ENCODE results near the gene EFCAB11. TPM values are rescaled to one million over a fixed set of nuclear protein-coding genes. Genes with fewer than 3 reads are reported as not detected.

The EFCAB11 gene
- total RNA-seq, 3 donors from 2014 or later (not counting 1 experiment from before 2014, with no cell fraction given), result 3.9 to 5.2 (median 4.0) TPM

GRCh38 chr14:89918721-89919120 is 35.8 kb downstream of the EFCAB11 start:
- H3K4me3 Mint-ChIP-seq, result no peak overlapping the region
- intact Hi-C loops (cut with micrococcal nuclease), result no loop called here

DNA sequence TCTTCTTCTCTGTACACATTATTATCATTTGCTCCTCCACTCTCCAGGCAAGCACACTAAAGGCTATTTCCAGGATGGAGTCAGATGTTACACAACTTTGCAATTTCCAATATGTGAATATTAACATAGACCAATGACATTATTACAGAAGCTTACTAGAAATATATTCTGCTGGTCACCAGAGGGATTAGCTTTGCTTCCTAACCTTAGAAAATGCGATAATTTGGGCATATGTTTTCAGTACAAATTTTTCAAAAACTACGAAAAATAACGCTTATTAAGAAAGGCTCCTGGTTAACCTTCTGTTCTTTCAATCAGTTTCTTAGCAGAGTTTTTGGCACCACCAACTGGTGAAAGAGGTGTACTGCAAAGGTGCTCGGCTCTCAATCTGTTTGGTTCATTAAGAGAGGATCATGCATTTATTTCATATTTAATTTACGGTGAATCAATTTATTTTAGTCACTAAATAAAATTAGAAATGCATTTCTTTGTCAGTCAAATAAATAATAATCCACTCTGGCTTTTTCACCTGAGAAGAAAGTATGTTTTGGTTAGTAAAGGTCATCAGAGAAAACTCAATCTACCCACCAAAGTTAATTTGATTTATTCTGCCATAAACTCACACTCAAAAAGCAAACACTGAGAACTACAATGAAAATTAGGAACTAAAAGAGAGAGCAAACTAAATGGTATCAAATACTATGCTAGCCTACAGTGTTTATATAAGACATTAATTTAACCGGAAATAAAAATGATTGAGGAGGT is 39.2 kb downstream of the EFCAB11 start:
- intact Hi-C loops (cut with micrococcal nuclease), result loop anchor here (1.0 kb wide), 3 partner anchors 738 to 888 kb away; no protein-coding TSS in a partner anchor
- DNase-seq (peak; percentile 40 to 79), ATAC-seq (peak; percentile 75 to 78 (median 77))
- peak; percentile 98 for TF ChIP-seq CTCF (IDR thresholded peaks at IDR 0.05)
- Histone ChIP-seq H3K4me3 (ENCODE audit: low read length) (no peak overlapping the region), H3K36me3 (ENCODE audit: control insufficient read depth, insufficient read depth, low read length) (no peaks in the 10 kb centered on the region), H3K27ac (ENCODE audit: low read length) (no peak overlapping the region), H3K9me3 (ENCODE audit: control insufficient read depth, insufficient read depth, low read length) (no peaks in the 10 kb centered on the region), H3K27me3 (ENCODE audit: control insufficient read depth, insufficient read depth, low read length) (no peaks in the 10 kb centered on the region), H3K4me1 (ENCODE audit: control insufficient read depth, insufficient read depth, low read length) (no peaks in the 10 kb centered on the region)
- H3K27ac Mint-ChIP-seq, result no peak overlapping the region
- H3K36me3 Mint-ChIP-seq, result no peaks in the 10 kb centered on the region
- 10% methylated on average over 4 of the region's 6 CpGs for WGBS (ENCODE audit: insufficient coverage)
- H3K9me3 Mint-ChIP-seq, result no peaks in the 10 kb centered on the region
- no peaks in the 10 kb centered on the region for H3K4me1 Mint-ChIP-seq
- H3K4me3 Mint-ChIP-seq, result no peak overlapping the region
- H3K27me3 Mint-ChIP-seq (ENCODE audit: low read depth in 2 of 2), result peaks cover 9 to 16% of the 10 kb centered on the region in 2 donors

More at GRCh38 chr14:89918721-89919120, 35.8 kb downstream of the EFCAB11 start:
- Histone ChIP-seq H3K4me1 (ENCODE audit: control insufficient read depth, insufficient read depth, low read length) (peaks cover 3% of the 10 kb centered on the region), H3K27me3 (ENCODE audit: control insufficient read depth, insufficient read depth, low read length) (no peaks in the 10 kb centered on the region), H3K9me3 (ENCODE audit: control insufficient read depth, insufficient read depth, low read length) (no peaks in the 10 kb centered on the region), H3K27ac (ENCODE audit: low read length) (no peak overlapping the region), H3K4me3 (ENCODE audit: low read length) (no peak overlapping the region), H3K36me3 (ENCODE audit: control insufficient read depth, insufficient read depth, low read length) (no peaks in the 10 kb centered on the region)
- Mint-ChIP-seq H3K4me1 (peaks cover 17 to 19% of the 10 kb centered on the region in 2 donors), H3K36me3 (no peaks in the 10 kb centered on the region), H3K27ac (no peak overlapping the region), H3K9me3 (no peaks in the 10 kb centered on the region), H3K27me3 (ENCODE audit: low read depth in 2 of 2) (no peaks in the 10 kb centered on the region)
- DNase-seq (no peak), ATAC-seq (no peak)
- TF ChIP-seq CTCF (IDR thresholded peaks at IDR 0.05), result no peak
- WGBS (ENCODE audit: insufficient coverage), result 100% methylated on average over 2 of the region's 2 CpGs

- no peaks in the 10 kb centered on the region for H3K4me1 Mint-ChIP-seq
- no peak overlapping the region for H3K4me3 ChIP-seq (ENCODE audit: low read length)
- TF ChIP-seq CTCF (IDR thresholded peaks at IDR 0.05), result no peak
- no peak overlapping the region for H3K27ac ChIP-seq (ENCODE audit: low read length)
- no peaks in the 10 kb centered on the region for H3K36me3 Mint-ChIP-seq
- no peaks in the 10 kb centered on the region for H3K36me3 ChIP-seq (ENCODE audit: control insufficient read depth, insufficient read depth, low read length)
- H3K9me3 ChIP-seq (ENCODE audit: control insufficient read depth, insufficient read depth, low read length), result no peaks in the 10 kb centered on the region
- WGBS (ENCODE audit: insufficient coverage), result 36% methylated on average over 9 of the region's 9 CpGs
- intact Hi-C loops (cut with micrococcal nuclease), result loop anchor here (5.0 kb wide), 1 partner anchor 1245 kb away; no protein-coding TSS in a partner anchor
- H3K4me3 Mint-ChIP-seq, result no peak overlapping the region
- ATAC-seq (no peak), DNase-seq (peak in 1 of 2 donors; percentile 3)
- H3K27ac Mint-ChIP-seq, result no peak overlapping the region
- H3K9me3 Mint-ChIP-seq, result no peaks in the 10 kb centered on the region
- no peaks in the 10 kb centered on the region for H3K4me1 ChIP-seq (ENCODE audit: control insufficient read depth, insufficient read depth, low read length)
- H3K27me3 ChIP-seq (ENCODE audit: control insufficient read depth, insufficient read depth, low read length), result no peaks in the 10 kb centered on the region
- H3K27me3 Mint-ChIP-seq (ENCODE audit: low read depth in 2 of 2), result peaks cover 9 to 17% of the 10 kb centered on the region in 2 donors
Observed at GRCh38 chr14:89912667-89913211, 41.8 kb downstream of the EFCAB11 start.

All from natural killer cell (primary cell).